Fibroblast of skin of left biceps (primary cell): ENCODE measurements around the gene DIAPH2.
A peak's percentile ranks its signal among the peaks of the same experiment; 100 is the strongest.

Source experiments
- DNase-seq, 2 experiments: peaks; one replicate each; pipeline ENCODE4 v3.0.0-alpha.2; 2013; ENCODE audit warnings: low read depth in 2 of 2

Gene DIAPH2

GRCh38 chrX:97168646-97169045 is 484.0 kb downstream of the DIAPH2 start:
- no peak for DNase-seq

- no peak for DNase-seq
Measured at GRCh38 chrX:97175147-97175546, 490.5 kb downstream of the DIAPH2 start.

GRCh38 chrX:97189668-97190067 is 505.0 kb downstream of the DIAPH2 start:
- no peak for DNase-seq

- DNase-seq: no peak
Measured at GRCh38 chrX:97199501-97199900, 514.9 kb downstream of the DIAPH2 start.

GRCh38 chrX:97200454-97200853 is 515.8 kb downstream of the DIAPH2 start:
- DNase-seq: no peak

- DNase-seq: no peak
Measured at GRCh38 chrX:97210501-97210900, 525.9 kb downstream of the DIAPH2 start.

GRCh38 chrX:97211070-97211469 is 526.4 kb downstream of the DIAPH2 start:
- no peak for DNase-seq

GRCh38 chrX:97215186-97215585 is 530.5 kb downstream of the DIAPH2 start:
- peak; percentile 19 for DNase-seq

- no peak for DNase-seq
Measured at GRCh38 chrX:97224148-97224547, 539.5 kb downstream of the DIAPH2 start.

GRCh38 chrX:97229318-97229717 is 544.7 kb downstream of the DIAPH2 start:
- no peak for DNase-seq

- no peak for DNase-seq
Measured at GRCh38 chrX:97230948-97231347, 546.3 kb downstream of the DIAPH2 start.

- DNase-seq: no peak
Measured at GRCh38 chrX:97234471-97235081, 549.9 kb downstream of the DIAPH2 start.

GRCh38 chrX:97238632-97239031 is 554.0 kb downstream of the DIAPH2 start:
- DNase-seq: no peak

GRCh38 chrX:97252111-97252510 is 567.5 kb downstream of the DIAPH2 start:
- DNase-seq: no peak

- no peak for DNase-seq
Measured at GRCh38 chrX:97260679-97261078, 576.0 kb downstream of the DIAPH2 start.

- DNase-seq: no peak
Measured at GRCh38 chrX:97266406-97267121, 581.9 kb downstream of the DIAPH2 start.

- DNase-seq: peak; percentile 2 to 6
Measured at GRCh38 chrX:97267396-97268181, 582.9 kb downstream of the DIAPH2 start.

- peak; percentile 1 to 2 for DNase-seq
Measured at GRCh38 chrX:97268182-97268680, 583.6 kb downstream of the DIAPH2 start.

- no peak for DNase-seq
Measured at GRCh38 chrX:97284531-97284930, 599.9 kb downstream of the DIAPH2 start.

- DNase-seq: no peak
Measured at GRCh38 chrX:97290199-97290598, 605.6 kb downstream of the DIAPH2 start.

- no peak for DNase-seq
Measured at GRCh38 chrX:97294041-97294440, 609.4 kb downstream of the DIAPH2 start.

- DNase-seq: no peak
Measured at GRCh38 chrX:97295954-97296353, 611.3 kb downstream of the DIAPH2 start.
